Testis (tissue), 3 donors: ENCODE measurements around the gene THADA. TPM values are rescaled to one million over a fixed set of nuclear protein-coding genes. Genes with fewer than 3 reads are reported as not detected.

Experiments used
- DNase-seq: peaks from one replicate; pipeline ENCODE4 v3.0.0-alpha.2; 2019
- H3K27ac ChIP-seq, 2 donors: fragments of 200-600 bp; sonication (generic); one replicate each; pipeline ENCODE4 v1.5.1; 2019
- H3K27me3 ChIP-seq: fragments of 200-600 bp; sonication (generic); one replicate; pipeline ENCODE4 v1.5.1; 2019
- H3K36me3 ChIP-seq: fragments of 200-600 bp; sonication (generic); one replicate; pipeline ENCODE4 v1.5.1; 2017; ENCODE audit warnings: low read depth; ENCODE audit errors: missing control alignments
- H3K4me1 ChIP-seq: fragments of 200-600 bp; sonication (generic); one replicate; pipeline ENCODE4 v1.5.1; 2019
- H3K4me3 ChIP-seq, 2 donors: fragments of 200-600 bp; sonication (generic); one replicate each; pipeline ENCODE4 v1.5.1; 2017 to 2019
- H3K9me3 ChIP-seq: fragments of 200-600 bp; sonication (generic); one replicate; pipeline ENCODE4 v1.5.1; 2017
- POLR2A ChIP-seq: fragments of 450-650 bp; IDR thresholded peaks from one replicate; pipeline ENCODE4 v1.6.1; 2017; ENCODE audit warnings: antibody characterized with exemption, mild to moderate bottlenecking, moderate library complexity
- WGBS, 2 donors: methylation state at CpG; one replicate each; pipeline ENCODE4 v1.1.5; 2018; 5-methylcytosine and 5-hydroxymethylcytosine counted together
- intact Hi-C: fragments of 100-400 bp; cut with DNase I; formaldehyde crosslinking; loops from one replicate; pipeline ENCODE4 v1.15.1; 2023; ENCODE audit warnings: low total_unique reads
- polyA plus RNA-seq: library from polyadenylated mRNA; stranded (reverse); fragments of 350-450 nt; fragmentation: Illumina TruSeq; extraction: RNeasy Lipid Tissue Mini Kit (QIAGEN cat#74804); gene quantifications from one replicate; pipeline ENCODE4 v1.2.3, GENCODE V29; 2014; ENCODE audit warnings: low read depth, low replicate concordance; ENCODE audit not compliant: insufficient read depth
- total RNA-seq, 2 donors: library from RNA; depleted of rRNA; stranded (reverse); fragments of >200 nt; gene quantifications; one replicate each; pipeline ENCODE4 v1.2.3, GENCODE V29; 2016
- TF ChIP-seq, protein P1 (sequence below), 3 experiments: fragments of 450-650 bp in 2 of 3; fragments of 200-600 bp in 1 of 3; sonication (generic) in 1 of 3; IDR thresholded peaks; one replicate each; pipeline ENCODE4 v1.5.1; 2016 to 2019; ENCODE audit warnings: antibody characterized with exemption in 3 of 3, mild to moderate bottlenecking in 2 of 3, moderate library complexity in 1 of 3

THADA gene
- total and polyA plus RNA-seq, 3 donors from 2014 or later = 29.5 to 43.9 (median 39.5) TPM

DNA sequence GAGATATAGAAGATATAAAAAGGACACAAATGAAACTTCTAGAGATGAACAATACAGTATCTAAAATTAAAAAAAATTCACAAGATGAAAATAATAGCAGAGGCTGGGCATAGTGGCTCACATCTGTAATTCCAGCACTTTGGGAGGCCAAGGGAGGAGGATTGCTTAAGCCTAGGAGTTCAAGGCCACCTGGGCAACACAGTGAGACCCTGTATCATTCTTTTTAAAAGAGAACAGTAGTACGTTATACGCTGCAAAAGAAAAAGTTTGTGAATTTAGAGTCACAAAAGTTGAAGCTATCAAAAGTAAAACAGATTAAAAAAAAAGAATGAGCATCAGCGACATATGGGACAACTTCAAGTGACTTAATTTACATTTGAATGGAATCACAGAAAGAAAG is 287.9 kb downstream of the THADA start:
- no peak for DNase-seq
- intact Hi-C loops = no loop called here
- Histone ChIP-seq H3K36me3 (no peaks in the 10 kb centered on the region), H3K4me1 (peaks cover 49% of the 10 kb centered on the region), H3K27me3 (no peaks in the 10 kb centered on the region), H3K4me3 (no peak overlapping the region), H3K27ac (no peak overlapping the region), H3K9me3 (no peaks in the 10 kb centered on the region)
- TF ChIP-seq, protein P1, sequence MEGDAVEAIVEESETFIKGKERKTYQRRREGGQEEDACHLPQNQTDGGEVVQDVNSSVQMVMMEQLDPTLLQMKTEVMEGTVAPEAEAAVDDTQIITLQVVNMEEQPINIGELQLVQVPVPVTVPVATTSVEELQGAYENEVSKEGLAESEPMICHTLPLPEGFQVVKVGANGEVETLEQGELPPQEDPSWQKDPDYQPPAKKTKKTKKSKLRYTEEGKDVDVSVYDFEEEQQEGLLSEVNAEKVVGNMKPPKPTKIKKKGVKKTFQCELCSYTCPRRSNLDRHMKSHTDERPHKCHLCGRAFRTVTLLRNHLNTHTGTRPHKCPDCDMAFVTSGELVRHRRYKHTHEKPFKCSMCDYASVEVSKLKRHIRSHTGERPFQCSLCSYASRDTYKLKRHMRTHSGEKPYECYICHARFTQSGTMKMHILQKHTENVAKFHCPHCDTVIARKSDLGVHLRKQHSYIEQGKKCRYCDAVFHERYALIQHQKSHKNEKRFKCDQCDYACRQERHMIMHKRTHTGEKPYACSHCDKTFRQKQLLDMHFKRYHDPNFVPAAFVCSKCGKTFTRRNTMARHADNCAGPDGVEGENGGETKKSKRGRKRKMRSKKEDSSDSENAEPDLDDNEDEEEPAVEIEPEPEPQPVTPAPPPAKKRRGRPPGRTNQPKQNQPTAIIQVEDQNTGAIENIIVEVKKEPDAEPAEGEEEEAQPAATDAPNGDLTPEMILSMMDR (IDR thresholded peaks at IDR 0.05) = no peak
- TF ChIP-seq POLR2A = no peak
- 86 to 90% methylated on average over 3 of the region's 3 CpGs for WGBS, 2 donors

DNA sequence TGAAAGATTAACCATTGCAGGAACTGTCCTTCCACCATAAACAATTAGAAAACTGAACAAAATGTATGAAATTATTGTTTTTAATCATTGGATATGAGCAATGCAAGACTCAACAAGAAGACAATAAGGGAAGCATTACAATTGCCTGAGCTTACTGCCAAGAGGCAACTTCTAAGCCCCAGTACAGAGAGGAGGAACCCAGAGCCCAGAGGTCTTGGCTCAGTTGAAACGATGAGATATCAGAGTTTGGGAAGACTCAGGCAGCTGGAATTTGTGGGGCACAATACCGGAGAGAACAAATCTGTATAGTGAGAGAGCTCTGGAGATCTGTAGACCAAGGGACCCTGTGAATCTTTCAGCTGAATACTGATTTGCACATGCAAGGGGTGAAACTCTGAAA is 288.8 kb downstream of the THADA start:
- no peak for DNase-seq

DNA sequence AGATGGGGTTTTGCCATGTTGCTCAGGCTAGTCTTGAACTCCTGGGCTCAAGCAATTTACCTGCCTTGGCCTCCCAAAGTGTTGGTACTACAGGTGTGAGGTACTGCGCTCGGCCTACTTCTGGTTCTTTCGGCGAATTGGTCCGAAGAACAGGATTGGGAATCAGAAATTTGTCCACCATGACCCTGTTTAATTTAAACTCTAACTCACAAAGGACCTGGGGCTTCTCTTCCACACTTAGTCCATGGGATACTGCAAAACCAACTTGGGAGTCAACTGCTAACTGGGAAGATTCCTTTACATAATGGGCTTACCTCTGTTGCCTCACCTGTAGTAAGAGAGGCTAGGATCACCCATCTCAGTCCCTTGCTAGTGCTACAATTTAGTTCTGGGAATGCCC is 289.6 kb downstream of the THADA start:
- no peaks in the 10 kb centered on the region for H3K27me3 ChIP-seq
- intact Hi-C loops = no loop called here
- no peaks in the 10 kb centered on the region for H3K9me3 ChIP-seq
- no peak for TF ChIP-seq POLR2A
- TF ChIP-seq, protein P1 (IDR thresholded peaks at IDR 0.05) = no peak
- no peak for DNase-seq
- no peak overlapping the region for H3K4me3 ChIP-seq
- H3K27ac ChIP-seq = peak overlapping the region in 1 of 2 donors; percentile 79
- 93 to 100% methylated on average over 5 of the region's 5 CpGs for WGBS, 2 donors
- H3K4me1 ChIP-seq = peaks cover 43% of the 10 kb centered on the region
- H3K36me3 ChIP-seq = no peaks in the 10 kb centered on the region

More for the DNA sequence above, 288.8 kb downstream of the THADA start:
- TF ChIP-seq, protein P1 (IDR thresholded peaks at IDR 0.05) = no peak
- no peak for TF ChIP-seq POLR2A
- intact Hi-C loops = no loop called here
- Histone ChIP-seq H3K36me3 (no peaks in the 10 kb centered on the region), H3K27me3 (no peaks in the 10 kb centered on the region), H3K4me3 (no peak overlapping the region), H3K27ac (no peak overlapping the region), H3K4me1 (peaks cover 48% of the 10 kb centered on the region), H3K9me3 (no peaks in the 10 kb centered on the region)
- 51 to 62% methylated on average over 2 of the region's 2 CpGs for WGBS, 2 donors

GRCh38 chr2:43305517-43305916 is 290.3 kb downstream of the THADA start:
- intact Hi-C loops = no loop called here
- Histone ChIP-seq H3K27me3 (no peaks in the 10 kb centered on the region), H3K9me3 (no peaks in the 10 kb centered on the region), H3K4me1 (peaks cover 38% of the 10 kb centered on the region), H3K4me3 (no peak overlapping the region), H3K36me3 (no peaks in the 10 kb centered on the region), H3K27ac (peak overlapping the region; percentile 57 to 79)
- 44 to 54% methylated on average over 2 of the region's 2 CpGs for WGBS, 2 donors
- no peak for DNase-seq
- TF ChIP-seq POLR2A = no peak
- TF ChIP-seq, protein P1 (IDR thresholded peaks at IDR 0.05) = no peak

GRCh38 chr2:43305012-43305411 is 290.8 kb downstream of the THADA start:
- H3K27me3 ChIP-seq = no peaks in the 10 kb centered on the region
- DNase-seq = no peak
- WGBS, 2 donors = 19 to 33% methylated on average over 2 of the region's 2 CpGs
- intact Hi-C loops = no loop called here
- no peaks in the 10 kb centered on the region for H3K9me3 ChIP-seq
- H3K27ac ChIP-seq = peak overlapping the region; percentile 57 to 79
- H3K4me1 ChIP-seq = peaks cover 38% of the 10 kb centered on the region
- TF ChIP-seq, protein P1 (IDR thresholded peaks at IDR 0.05) = no peak
- no peak for TF ChIP-seq POLR2A
- H3K36me3 ChIP-seq = no peaks in the 10 kb centered on the region
- H3K4me3 ChIP-seq = no peak overlapping the region
